Hematopoietic multipotent progenitor cell treated with erythropoietin and hydrocortisone succinate and interleukin-3 and kit ligand, for 17 days (in vitro differentiated cells): Measurements from ENCODE around the gene EPC2.

Experiments
- DNase-seq: peaks from one replicate; pipeline ENCODE4 v3.0.0-alpha.2; 2015; ENCODE audit warnings: low spot score

EPC2 gene

DNA sequence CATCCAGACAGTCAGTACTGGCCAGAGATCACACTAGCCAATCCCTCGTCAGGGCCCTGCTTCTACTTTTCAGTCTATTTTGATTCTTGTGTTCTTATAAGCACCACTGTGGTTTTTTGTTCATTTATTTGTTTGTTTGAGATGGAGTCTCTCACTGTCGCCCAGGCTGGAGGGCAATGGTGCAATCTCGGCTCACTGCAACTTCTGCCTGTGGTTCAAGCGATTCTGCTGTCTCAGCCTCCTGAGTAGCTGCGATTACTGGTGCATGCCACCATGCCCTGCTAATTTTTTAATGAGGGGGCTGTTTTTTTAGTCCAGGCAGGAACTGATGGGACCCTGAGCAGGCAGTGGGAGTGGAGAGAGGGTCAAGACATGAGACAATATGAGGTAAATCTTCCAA, 165.5 kb downstream of the EPC2 start:
- DNase-seq: no peak

GRCh38 chr2:148812306-148812705, 167.8 kb downstream of the EPC2 start:
- no peak for DNase-seq

- no peak for DNase-seq
Observed at GRCh38 chr2:148813603-148814065, 169.1 kb downstream of the EPC2 start.

- DNase-seq: no peak
Observed at GRCh38 chr2:148814143-148814859, 169.8 kb downstream of the EPC2 start.

DNA sequence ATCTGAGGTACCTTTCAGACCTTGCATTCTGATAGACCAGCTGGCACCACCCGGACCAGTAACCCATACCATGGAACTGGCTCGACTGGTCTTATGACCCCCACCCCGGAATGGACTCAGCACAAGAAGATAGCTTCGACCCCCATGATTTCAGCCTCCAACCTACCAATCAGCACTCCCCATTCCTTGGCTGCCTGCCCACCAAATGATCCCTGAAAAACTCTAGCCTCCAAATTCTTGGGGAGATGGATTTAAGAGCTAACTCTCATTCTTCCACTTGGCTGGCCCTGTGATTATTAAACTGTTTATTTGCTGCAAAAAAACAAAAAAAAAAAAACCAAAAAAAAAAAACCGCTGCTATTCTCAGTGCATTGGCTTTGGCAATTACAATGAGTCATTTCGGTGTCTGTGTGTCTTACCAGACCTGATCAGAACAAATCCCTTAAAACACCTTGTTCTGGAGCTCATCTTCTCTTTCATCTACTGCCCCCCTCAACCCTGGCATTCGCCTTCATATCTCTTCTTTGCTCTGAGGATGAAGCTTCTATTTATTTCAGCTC, 170.4 kb downstream of the EPC2 start:
- no peak for DNase-seq

DNA sequence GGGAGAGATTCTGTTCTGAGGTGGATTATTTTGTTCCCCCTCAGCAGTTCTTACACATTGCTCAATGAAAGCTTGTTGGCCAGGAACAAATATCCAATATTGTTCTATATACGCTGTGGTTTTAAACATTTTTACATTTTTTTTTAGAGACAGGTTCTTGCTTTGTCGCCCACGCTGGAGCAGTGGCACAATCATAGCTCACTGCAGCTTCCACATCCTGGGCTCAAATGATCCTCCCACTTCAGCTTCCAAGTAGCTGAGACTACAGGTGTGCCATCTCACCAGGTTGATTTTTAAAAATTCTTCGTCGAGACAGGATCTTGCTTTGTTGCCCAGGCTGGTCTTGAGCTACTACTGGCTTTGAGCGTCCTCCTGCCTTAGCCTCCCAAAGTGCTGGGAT, 171.6 kb downstream of the EPC2 start:
- DNase-seq: no peak

GRCh38 chr2:148817210-148817708, 172.7 kb downstream of the EPC2 start:
- no peak for DNase-seq

- DNase-seq: no peak
Observed at GRCh38 chr2:148819019-148819585, 174.6 kb downstream of the EPC2 start.

GRCh38 chr2:148824190-148824589, 179.6 kb downstream of the EPC2 start:
- no peak for DNase-seq

GRCh38 chr2:148826791-148827190, 182.2 kb downstream of the EPC2 start:
- DNase-seq: no peak

- no peak for DNase-seq
Observed at GRCh38 chr2:148828941-148829340, 184.4 kb downstream of the EPC2 start.

- no peak for DNase-seq
Observed at GRCh38 chr2:148829618-148830017, 185.1 kb downstream of the EPC2 start.

DNA sequence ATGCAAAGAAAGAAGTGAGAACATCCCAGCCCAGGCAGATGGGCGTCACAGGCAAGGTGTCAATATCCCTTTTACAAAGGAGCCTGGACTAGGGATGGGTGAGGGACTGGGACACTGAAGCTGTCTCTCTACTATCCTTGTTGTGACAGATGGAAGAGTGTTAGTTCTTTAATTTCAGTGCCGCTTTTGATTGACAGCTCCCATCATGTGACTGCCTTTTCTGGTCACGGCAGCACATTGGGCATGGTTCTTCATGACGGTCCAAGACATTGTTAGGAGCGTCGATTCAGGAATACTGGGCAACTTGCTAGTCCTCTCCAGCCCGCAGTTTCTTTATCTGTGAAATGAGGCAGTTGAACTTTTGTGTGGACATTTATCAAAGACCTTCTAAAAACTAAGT, 188.1 kb downstream of the EPC2 start:
- DNase-seq: no peak
